GM10266 (cell line): ENCODE results near the gene FAM20A.

Experiments
- DNase-seq: peaks from one replicate; pipeline ENCODE4 v3.0.0; 2012; ENCODE audit errors: extremely low spot score
- TF ChIP-seq, protein P1 (sequence below): IDR thresholded peaks from 2 replicates; pipeline ENCODE4 v1.5.1; 2012; ENCODE audit warnings: mild to moderate bottlenecking, low read depth; ENCODE audit not compliant: control insufficient read depth, insufficient read depth; ENCODE audit errors: missing control alignments

FAM20A gene

DNA sequence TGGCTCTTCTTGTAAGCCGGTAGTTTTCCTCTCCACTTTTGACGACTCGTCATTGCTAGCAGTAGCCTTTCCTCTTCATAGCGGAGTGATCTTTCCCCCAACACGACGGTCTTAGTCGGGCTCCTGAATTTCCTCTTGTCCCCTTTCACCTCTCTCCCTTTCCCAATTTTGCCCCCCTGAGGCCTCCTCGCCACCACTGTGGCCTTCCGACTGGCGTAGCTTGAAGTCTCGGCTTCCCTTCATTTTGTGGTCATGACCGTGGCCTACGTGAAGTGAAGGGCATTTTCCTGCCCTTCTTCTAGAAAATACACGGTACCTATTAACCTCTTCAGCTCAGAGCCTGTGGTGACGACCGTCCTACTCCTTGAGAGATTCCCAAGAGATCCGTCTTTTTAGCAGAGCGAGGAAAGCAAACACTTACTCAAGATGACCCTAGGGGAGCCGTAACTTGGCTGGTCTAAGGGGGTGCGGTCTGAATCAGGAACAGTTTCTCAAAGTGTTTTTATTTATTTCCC is 88.2 kb downstream of the FAM20A start:
- TF ChIP-seq, protein P1, sequence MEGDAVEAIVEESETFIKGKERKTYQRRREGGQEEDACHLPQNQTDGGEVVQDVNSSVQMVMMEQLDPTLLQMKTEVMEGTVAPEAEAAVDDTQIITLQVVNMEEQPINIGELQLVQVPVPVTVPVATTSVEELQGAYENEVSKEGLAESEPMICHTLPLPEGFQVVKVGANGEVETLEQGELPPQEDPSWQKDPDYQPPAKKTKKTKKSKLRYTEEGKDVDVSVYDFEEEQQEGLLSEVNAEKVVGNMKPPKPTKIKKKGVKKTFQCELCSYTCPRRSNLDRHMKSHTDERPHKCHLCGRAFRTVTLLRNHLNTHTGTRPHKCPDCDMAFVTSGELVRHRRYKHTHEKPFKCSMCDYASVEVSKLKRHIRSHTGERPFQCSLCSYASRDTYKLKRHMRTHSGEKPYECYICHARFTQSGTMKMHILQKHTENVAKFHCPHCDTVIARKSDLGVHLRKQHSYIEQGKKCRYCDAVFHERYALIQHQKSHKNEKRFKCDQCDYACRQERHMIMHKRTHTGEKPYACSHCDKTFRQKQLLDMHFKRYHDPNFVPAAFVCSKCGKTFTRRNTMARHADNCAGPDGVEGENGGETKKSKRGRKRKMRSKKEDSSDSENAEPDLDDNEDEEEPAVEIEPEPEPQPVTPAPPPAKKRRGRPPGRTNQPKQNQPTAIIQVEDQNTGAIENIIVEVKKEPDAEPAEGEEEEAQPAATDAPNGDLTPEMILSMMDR: no peak
- DNase-seq: no peak

DNA sequence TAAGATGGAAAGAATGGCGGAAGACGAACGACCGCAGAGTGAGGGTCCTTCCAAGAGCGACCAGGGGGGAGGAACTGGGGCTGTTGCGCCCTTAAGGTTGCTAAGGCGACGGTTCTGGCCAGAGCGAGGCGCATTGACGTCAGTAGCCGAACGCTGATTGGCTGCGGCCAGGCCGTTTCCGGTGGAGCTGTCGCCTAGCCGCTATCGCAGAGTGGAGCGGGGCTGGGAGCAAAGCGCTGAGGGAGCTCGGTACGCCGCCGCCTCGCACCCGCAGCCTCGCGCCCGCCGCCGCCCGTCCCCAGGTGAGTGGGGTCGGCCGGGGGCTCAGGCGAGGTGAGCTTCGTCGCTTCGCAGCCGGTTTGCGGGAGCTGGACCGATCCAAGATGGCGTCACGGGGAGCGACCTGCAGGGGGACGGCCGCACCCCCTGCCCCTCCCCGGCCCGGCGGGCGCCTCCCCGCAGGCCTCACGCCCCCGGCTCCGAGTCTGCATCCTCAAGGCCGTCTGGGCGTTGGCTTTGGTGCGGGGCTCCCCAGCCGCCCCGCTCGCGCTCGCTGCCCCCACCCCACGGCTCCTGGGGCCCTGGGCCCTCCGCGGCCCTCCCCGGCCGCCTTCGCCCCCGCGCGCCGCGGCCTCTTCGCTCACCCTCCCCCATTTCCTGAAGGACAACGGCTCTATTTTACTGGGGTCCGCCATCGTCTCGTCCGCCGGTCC is 88.8 kb downstream of the FAM20A start, which contains the start of gene PRKAR1A:
Gene PRKAR1A (plus strand): TSS at position 184 of the 713 bp plus-strand sequence. CDS start 2,970 bp downstream, outside the sequence.
- TF ChIP-seq, protein P1: no peak
- peak; percentile 98 for DNase-seq

DNA sequence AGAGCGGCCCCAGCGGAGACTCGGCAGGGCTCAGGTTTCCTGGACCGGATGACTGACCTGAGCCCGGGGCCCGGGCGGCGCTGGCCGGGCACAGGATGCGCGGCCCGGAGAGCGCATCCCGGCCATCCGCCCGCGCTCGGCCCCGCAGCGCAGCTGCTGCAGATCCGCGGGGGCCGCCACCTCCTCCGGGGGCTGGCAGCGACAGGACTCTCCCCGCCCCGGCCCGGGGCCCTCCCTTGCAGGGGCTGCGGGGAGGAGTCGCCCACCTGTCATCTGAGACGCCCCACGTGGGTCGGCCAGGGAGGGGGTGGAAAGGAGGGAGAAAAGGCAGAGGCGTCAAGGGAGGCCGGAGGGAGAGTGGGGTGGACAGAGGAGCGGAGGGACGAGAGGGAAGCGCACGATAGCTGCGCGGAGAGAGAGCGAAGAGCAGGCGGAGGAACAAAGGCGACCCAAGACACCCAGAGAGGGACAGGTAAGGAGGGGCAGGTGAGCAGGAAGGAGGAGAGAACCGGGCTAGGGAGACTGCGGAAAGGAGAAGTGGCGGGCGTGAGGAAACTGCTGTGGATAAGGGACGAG is 89.4 kb downstream of the FAM20A start:
- DNase-seq: peak; percentile 84
- TF ChIP-seq, protein P1: no peak

DNA sequence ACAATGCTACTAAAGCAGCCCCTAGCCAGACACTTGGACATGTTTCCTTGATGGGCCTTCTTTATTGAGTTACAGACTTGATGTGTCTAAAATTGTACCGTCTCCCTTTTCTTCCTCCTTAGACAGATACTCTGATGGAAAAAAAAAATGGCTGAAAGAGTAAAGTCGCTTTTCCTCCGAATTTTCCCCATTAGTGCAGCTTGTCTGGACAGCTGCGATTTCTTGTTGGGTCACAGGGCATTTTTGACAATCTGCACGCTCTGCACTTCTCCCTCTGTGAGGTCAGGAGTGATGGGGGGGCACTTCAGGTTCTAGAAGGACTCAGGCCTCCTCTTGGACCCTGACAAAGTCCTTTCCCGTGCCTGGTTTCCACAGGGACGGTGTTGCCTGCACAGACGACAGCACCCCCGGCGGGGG is 89.9 kb downstream of the FAM20A start:
- DNase-seq: no peak
- TF ChIP-seq, protein P1: no peak

DNA sequence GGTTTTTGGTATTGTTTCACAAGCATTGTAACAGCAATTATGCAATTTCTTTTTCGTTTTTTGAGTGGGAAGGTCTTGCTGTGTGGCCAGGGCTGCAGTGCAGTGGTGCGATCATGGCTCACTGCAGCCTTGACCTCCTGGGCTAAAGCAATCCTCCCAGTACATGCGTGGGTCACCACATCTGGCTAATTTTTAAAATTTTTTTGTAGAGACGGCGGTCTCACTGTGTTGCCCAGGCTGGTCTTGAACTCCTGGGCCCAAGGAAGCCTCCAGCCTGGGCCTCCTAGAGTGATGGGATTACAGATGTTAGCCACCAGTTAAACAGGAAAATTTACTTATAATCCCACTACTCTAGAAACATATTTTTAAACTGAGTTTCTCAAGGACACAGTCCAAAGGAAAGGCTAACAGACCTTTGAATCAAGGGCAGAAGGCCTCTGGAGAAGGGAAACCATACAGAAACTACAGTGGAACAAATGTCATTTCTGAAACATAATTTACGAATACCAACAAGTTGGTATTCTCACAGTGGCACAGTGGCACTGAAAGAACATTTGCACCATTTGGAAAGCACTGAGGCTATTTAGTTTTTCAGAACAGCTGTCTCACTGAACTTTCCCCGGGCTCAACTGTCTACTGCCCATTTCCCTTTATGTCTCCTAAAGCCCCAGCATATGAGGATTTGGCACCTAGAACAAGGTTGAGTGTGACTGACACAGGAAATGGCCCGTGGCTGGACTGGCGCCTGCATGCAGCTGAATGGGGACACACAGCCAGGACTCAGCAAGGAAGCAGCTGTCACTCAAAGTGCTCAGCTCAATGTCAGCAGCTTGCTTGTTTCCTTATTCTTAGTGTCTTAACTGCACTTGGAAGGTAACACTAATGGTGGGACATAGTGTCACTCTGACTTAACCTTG is 91.8 kb downstream of the FAM20A start:
- no peak for DNase-seq
- TF ChIP-seq, protein P1: no peak

DNA sequence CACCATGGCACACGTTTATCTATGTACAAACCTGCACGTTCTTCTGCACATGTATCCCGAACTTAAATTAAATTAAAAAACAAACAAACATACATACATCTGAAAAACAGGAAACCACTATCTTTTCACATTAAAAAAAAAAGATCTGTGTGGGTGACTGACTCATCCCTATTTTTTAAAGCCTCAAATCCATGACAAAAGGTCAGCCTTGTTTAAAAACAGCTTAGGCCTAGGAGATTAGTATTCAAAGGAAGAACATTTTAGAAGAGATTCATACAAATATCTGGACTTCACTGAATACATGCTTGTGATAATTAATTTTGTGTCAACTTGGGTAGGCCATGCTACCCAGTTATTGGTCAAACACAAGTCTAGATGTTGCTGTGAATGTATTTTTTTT is 93.6 kb downstream of the FAM20A start:
- TF ChIP-seq, protein P1: no peak
- no peak for DNase-seq
